ENCODE results near the gene PRKCD.

PRKCD gene

GRCh38 chr3:53162672-53163443, 1.8 kb downstream of the PRKCD start:
- H3K27ac ChIP-seq, result peak overlapping the region; percentile 94
- TF ChIP-seq ZFX (IDR thresholded peaks at IDR 0.05; ENCODE audit: borderline replicate concordance), result no peak
- TF ChIP-seq CTCF (IDR thresholded peaks at IDR 0.05), result no peak

- no peak for TF ChIP-seq ZFX (IDR thresholded peaks at IDR 0.05; ENCODE audit: borderline replicate concordance)
- no peak for TF ChIP-seq CTCF (IDR thresholded peaks at IDR 0.05)
- peak overlapping the region; percentile 94; the same call in 1 of the 2 replicates for H3K27ac ChIP-seq
These were observed 2.7 kb downstream of the PRKCD start for GRCh38 chr3:53163444-53164387.

GRCh38 chr3:53164911-53165310, 3.9 kb downstream of the PRKCD start:
- TF ChIP-seq ZFX (IDR thresholded peaks at IDR 0.05; ENCODE audit: borderline replicate concordance), result no peak
- TF ChIP-seq CTCF (IDR thresholded peaks at IDR 0.05), result no peak
- H3K27ac ChIP-seq, result peak overlapping the region; percentile 94

GRCh38 chr3:53166206-53166605, 5.2 kb downstream of the PRKCD start:
- no peak for TF ChIP-seq ZFX (IDR thresholded peaks at IDR 0.05; ENCODE audit: borderline replicate concordance)
- no peak for TF ChIP-seq CTCF (IDR thresholded peaks at IDR 0.05)
- H3K27ac ChIP-seq, result no peak overlapping the region

GRCh38 chr3:53166781-53167291, 5.8 kb downstream of the PRKCD start:
- TF ChIP-seq CTCF (IDR thresholded peaks at IDR 0.05) (no peak), ZFX (IDR thresholded peaks at IDR 0.05; ENCODE audit: borderline replicate concordance) (no peak)
- H3K27ac ChIP-seq, result no peak overlapping the region

GRCh38 chr3:53167418-53168174, 6.6 kb downstream of the PRKCD start:
- no peak for TF ChIP-seq ZFX (IDR thresholded peaks at IDR 0.05; ENCODE audit: borderline replicate concordance)
- no peak for TF ChIP-seq CTCF (IDR thresholded peaks at IDR 0.05)
- no peak overlapping the region for H3K27ac ChIP-seq
